Measurements from ENCODE around the gene DOK3. TPM values are rescaled to one million over a fixed set of nuclear protein-coding genes. Genes with fewer than 3 reads are reported as not detected.

DOK3 gene
- total RNA-seq, 1 experiment from 2014 or later = 8.0 TPM

DNA sequence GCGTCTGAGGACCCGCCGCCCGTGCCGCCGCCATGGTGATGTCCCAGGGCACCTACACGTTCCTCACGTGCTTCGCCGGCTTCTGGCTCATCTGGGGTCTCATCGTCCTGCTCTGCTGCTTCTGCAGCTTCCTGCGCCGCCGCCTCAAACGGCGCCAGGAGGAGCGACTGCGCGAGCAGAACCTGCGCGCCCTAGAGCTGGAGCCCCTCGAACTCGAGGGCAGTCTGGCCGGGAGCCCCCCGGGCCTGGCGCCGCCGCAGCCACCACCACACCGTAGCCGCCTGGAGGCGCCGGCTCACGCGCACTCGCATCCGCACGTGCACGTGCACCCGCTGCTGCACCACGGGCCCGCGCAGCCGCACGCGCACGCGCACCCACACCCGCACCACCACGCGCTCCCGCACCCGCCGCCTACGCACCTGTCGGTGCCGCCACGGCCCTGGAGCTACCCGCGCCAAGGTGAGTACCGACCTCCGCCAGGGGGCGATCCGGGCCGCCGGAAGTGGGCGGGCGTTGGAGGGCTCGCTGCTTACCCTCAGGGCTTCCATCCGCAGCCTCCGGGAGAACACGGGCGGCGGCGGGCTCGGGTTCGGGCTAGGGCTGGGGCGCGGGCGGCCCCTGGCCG, 54.5 kb downstream of the DOK3 start (continued):
- TF ChIP-seq, protein P1, sequence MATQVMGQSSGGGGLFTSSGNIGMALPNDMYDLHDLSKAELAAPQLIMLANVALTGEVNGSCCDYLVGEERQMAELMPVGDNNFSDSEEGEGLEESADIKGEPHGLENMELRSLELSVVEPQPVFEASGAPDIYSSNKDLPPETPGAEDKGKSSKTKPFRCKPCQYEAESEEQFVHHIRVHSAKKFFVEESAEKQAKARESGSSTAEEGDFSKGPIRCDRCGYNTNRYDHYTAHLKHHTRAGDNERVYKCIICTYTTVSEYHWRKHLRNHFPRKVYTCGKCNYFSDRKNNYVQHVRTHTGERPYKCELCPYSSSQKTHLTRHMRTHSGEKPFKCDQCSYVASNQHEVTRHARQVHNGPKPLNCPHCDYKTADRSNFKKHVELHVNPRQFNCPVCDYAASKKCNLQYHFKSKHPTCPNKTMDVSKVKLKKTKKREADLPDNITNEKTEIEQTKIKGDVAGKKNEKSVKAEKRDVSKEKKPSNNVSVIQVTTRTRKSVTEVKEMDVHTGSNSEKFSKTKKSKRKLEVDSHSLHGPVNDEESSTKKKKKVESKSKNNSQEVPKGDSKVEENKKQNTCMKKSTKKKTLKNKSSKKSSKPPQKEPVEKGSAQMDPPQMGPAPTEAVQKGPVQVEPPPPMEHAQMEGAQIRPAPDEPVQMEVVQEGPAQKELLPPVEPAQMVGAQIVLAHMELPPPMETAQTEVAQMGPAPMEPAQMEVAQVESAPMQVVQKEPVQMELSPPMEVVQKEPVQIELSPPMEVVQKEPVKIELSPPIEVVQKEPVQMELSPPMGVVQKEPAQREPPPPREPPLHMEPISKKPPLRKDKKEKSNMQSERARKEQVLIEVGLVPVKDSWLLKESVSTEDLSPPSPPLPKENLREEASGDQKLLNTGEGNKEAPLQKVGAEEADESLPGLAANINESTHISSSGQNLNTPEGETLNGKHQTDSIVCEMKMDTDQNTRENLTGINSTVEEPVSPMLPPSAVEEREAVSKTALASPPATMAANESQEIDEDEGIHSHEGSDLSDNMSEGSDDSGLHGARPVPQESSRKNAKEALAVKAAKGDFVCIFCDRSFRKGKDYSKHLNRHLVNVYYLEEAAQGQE (IDR thresholded peaks at IDR 0.05; ENCODE audit: low read depth) = no peak
- TF ChIP-seq CEBPB (IDR thresholded peaks at IDR 0.05; ENCODE audit: low read depth) = no peak

DNA sequence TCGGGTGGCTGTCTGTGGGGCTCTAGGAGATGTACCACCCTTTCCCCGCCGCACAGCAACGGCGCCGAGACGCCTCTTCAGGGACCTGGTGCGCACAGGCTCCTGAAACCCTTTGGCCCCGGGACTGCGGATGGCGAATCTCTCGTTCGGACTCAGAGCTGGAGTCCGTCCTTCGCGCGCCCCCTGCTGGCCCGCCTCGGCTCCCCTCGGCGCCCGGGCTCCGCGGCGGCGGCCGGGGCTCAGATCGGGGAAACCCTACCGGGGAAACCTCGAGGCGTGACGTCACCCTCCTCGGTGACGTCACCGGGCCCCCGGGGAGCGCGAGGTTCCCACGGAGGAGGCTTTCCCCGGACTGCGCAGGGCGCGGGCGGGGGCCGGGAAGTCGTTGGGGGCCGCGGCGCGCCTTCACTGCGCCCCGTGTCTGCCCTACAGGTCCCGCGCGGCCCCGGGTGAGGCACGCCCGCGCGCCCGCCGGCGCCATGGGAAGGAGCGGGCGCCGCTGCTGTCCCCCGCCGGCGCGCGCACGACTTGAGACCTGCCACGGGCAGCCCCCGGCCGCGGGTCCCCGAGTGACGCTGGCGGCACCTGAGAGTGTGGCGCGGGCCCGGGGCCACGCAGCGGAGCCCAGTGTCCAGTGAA, 55.1 kb downstream of the DOK3 start:
- intact Hi-C loops (cut with micrococcal nuclease) = loop anchor here (1.0 kb wide), 3 partner anchors 50 to 136 kb away; no protein-coding TSS in a partner anchor
- peak overlapping the region; percentile 96 for H3K27ac ChIP-seq (ENCODE audit: low read depth, low read length)
- no peak overlapping the region for H2AFZ ChIP-seq (ENCODE audit: low read depth, low read length, poor library complexity, severe bottlenecking)
- H3K79me2 ChIP-seq (ENCODE audit: insufficient read depth, low read length) = peaks cover 19% of the 10 kb centered on the region
- peak overlapping the region; percentile 68 to 76 for H3K4me3 ChIP-seq (replicated peaks in 1 of 2; ENCODE audit: low read depth in 1 of 2, low read length in 2 of 2)
- H3K27me3 ChIP-seq (ENCODE audit: insufficient read depth, low read length) = no peaks in the 10 kb centered on the region
- H3K4me1 ChIP-seq (ENCODE audit: control insufficient read depth in 1 of 2, insufficient read depth in 2 of 2, low read length in 2 of 2) = peaks cover 18 to 60% of the 10 kb centered on the region in 2 experiments; a peak in 3 of 4 replicates
- H3K9me2 ChIP-seq (ENCODE audit: insufficient read depth) = no peaks in the 10 kb centered on the region
- ChIA-PET CTCF (interaction anchor here (0.9 to 6.8 kb wide), 19 partner anchors 9 to 340 kb away, joined by 3 to 85 read pairs (median 6); partner anchors contain the start of genes GRK6, LMAN2, PDLIM7 and PFN3), RAD21 (ENCODE audit: low non-redundant PET in 1 of 2, low total read pairs in 2 of 2, uncharacterized antibody in 2 of 2, unreplicated experiment in 2 of 2) (interaction anchor here (0.6 to 0.9 kb wide), 4 partner anchors 23 to 145 kb away, joined by 3 to 7 read pairs (median 4); partner anchors contain the start of gene GRK6 (in 1 of the 2)), POLR2A (interaction anchor here (0.7 to 2.3 kb wide), 8 partner anchors 8 to 103 kb away, joined by 3 to 7 read pairs (median 5); partner anchors contain the start of genes GRK6, LMAN2, PDLIM7 and PRR7)
- peak; percentile 52 for ATAC-seq
- H3K9me3 ChIP-seq (ENCODE audit: control insufficient read depth in 1 of 2, insufficient read depth in 1 of 2, low read depth in 1 of 2, low read length in 2 of 2) = no peaks in the 10 kb centered on the region
- H3K36me3 ChIP-seq (ENCODE audit: control insufficient read depth in 1 of 2, insufficient read depth in 2 of 2, low read length in 2 of 2) = peaks cover 0 to 11% of the 10 kb centered on the region in 2 experiments; a peak in 1 of 4 replicates
- DNase-seq (ENCODE audit: low read depth, low spot score) = peak; percentile 62
- H3K4me2 ChIP-seq (ENCODE audit: low read length) = peak overlapping the region; percentile 96
- BruUV-seq (replicated peaks) = no TSS peak
- no peaks in the 10 kb centered on the region for H4K20me1 ChIP-seq (ENCODE audit: insufficient read depth)
- peak overlapping the region; percentile 92 for H3K9ac ChIP-seq (ENCODE audit: low read length)
- TF ChIP-seq POLR2A (IDR thresholded peaks at IDR 0.05; ENCODE audit: borderline replicate concordance, extremely low read depth, insufficient read depth, insufficient read length) (no peak), CEBPB (IDR thresholded peaks at IDR 0.05; ENCODE audit: low read depth) (no peak), EZH2 (IDR thresholded peaks at IDR 0.05) (no peak), TCF7L2 (IDR thresholded peaks at IDR 0.05; ENCODE audit: borderline replicate concordance, extremely low read depth, insufficient read depth, insufficient read length) (peak; percentile 12), EZH2phosphoT487 (IDR thresholded peaks at IDR 0.05; ENCODE audit: borderline replicate concordance) (no peak), SRF (IDR thresholded peaks at IDR 0.05; ENCODE audit: low read depth) (no peak), CBX3 (IDR thresholded peaks at IDR 0.05; ENCODE audit: low read depth) (no peak), FOSL1 (IDR thresholded peaks at IDR 0.05; ENCODE audit: low read depth) (no peak), SP1 (IDR thresholded peaks at IDR 0.05; ENCODE audit: low read depth) (no peak), RAD21 (IDR thresholded peaks at IDR 0.05; ENCODE audit: low read depth) (no peak), POLR2AphosphoS5 (IDR thresholded peaks at IDR 0.05; ENCODE audit: low read depth, low read length) (peak; percentile 62)
- TF ChIP-seq, protein P1 (IDR thresholded peaks at IDR 0.05; ENCODE audit: low read depth) = no peak
- TF ChIP-seq, protein P2, sequence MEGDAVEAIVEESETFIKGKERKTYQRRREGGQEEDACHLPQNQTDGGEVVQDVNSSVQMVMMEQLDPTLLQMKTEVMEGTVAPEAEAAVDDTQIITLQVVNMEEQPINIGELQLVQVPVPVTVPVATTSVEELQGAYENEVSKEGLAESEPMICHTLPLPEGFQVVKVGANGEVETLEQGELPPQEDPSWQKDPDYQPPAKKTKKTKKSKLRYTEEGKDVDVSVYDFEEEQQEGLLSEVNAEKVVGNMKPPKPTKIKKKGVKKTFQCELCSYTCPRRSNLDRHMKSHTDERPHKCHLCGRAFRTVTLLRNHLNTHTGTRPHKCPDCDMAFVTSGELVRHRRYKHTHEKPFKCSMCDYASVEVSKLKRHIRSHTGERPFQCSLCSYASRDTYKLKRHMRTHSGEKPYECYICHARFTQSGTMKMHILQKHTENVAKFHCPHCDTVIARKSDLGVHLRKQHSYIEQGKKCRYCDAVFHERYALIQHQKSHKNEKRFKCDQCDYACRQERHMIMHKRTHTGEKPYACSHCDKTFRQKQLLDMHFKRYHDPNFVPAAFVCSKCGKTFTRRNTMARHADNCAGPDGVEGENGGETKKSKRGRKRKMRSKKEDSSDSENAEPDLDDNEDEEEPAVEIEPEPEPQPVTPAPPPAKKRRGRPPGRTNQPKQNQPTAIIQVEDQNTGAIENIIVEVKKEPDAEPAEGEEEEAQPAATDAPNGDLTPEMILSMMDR (IDR thresholded peaks at IDR 0.05 in 2 of 3, conservative IDR thresholded peaks at IDR 0.05 in 1 of 3; ENCODE audit: borderline replicate concordance in 1 of 3, insufficient read depth in 1 of 3, low read depth in 2 of 3, low read length in 2 of 3) = peak in 2 of 3 experiments; percentile 76 to 95; a peak in 4 of 6 replicates
